ENCODE measurements around the gene PLAC8.
"Not testable (repeated sequence)": the region's sequence is repeated elsewhere in the genome, so short reads cannot be mapped to it uniquely, and the experiment has no call there.

The PLAC8 gene

DNA sequence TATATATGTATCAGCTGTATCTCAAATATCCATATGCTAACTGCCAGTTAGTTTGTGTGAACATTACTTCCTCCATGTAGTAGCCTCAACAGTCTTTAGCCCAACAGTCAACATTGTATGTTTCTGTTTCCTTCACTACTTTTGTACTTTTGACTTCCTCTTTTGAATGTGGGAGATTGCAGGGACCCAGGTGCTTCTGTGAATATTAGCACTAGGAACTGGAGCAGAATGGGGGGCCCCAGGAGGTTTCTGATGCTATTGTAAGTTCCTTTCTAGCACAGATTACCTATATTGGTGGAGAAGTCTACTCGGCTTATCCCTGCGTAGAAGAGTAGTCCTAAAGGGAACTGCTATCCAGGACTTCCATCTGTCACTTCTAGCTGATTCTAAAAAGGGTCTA is 2.3 kb downstream of the PLAC8 start:
- DNase-seq (ENCODE audit: low spot score), result no peak

- DNase-seq (ENCODE audit: low spot score), result not testable (repeated sequence)
Measured at GRCh38 chr4:83111751-83112141, 2.8 kb downstream of the PLAC8 start.

DNA sequence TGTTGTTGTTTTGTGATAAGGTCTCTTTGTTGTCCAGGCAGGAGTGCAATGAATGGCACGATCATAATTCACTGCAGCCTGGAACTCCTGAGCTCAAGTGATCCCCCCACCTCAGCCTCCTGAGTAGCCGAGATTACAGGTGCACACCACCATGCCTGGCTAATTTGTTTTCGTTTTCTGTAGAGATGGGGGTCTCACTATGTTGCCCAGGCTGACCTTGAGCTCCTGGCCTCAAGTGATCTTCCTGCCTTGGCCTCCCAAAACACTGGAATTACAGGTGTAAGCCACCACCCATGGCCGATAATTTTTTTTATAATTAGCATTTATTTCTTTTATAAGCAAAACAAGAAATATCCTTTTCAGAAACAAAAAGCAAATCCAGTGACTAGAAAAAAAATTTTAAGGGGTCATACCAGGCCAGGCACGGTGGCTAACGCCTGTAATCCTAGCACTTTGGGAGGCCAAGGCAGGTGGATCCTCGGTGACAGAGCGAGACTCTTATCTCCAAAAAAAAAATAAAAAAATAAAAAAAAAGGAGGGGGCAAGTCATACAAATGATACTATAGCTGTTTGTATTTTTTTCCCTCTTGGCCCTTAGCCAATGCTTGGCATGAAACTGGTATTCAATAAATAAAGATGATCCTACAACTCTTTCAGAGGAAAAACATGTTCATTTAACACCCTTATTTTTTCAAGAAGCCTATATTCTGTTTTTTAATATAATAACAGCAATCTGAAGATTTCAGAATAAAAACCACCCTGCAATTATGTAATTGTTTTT is 3.4 kb downstream of the PLAC8 start:
- DNase-seq (ENCODE audit: low spot score), result no peak

DNA sequence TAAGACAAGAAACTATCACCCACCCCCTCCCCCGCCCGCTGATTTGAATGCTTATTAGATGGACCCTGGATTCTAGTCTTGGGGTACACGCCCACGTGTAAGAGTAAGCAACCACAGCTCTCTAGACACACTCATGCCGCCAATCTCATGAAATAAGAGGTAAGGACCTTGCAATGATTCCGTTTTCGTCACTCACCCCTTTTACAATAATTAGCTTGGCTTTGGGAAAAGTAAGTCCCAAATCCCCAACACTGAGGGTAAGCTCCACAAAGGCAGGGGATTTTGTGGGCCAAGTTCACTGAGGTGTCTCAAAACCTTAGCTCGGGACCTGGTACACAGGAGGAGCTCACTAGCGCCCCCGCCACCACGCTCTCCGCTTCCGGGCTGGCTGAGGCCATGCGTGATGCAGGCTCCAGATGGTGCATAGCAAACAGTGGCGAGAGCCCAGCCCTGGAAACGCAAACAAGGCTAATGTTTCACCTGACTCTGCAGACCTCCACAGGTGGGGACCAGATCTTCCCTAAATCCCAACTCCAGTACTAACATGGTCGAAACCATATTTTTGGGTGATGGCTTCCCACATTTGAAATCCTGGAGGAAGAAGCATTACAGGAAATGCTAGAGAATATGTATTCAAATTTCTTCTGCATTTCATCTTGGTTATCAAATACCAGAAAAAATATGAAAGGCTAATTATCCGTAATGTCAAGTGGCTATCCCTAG is 4.1 kb downstream of the PLAC8 start:
- peak; percentile 85 for DNase-seq (ENCODE audit: low spot score)

DNA sequence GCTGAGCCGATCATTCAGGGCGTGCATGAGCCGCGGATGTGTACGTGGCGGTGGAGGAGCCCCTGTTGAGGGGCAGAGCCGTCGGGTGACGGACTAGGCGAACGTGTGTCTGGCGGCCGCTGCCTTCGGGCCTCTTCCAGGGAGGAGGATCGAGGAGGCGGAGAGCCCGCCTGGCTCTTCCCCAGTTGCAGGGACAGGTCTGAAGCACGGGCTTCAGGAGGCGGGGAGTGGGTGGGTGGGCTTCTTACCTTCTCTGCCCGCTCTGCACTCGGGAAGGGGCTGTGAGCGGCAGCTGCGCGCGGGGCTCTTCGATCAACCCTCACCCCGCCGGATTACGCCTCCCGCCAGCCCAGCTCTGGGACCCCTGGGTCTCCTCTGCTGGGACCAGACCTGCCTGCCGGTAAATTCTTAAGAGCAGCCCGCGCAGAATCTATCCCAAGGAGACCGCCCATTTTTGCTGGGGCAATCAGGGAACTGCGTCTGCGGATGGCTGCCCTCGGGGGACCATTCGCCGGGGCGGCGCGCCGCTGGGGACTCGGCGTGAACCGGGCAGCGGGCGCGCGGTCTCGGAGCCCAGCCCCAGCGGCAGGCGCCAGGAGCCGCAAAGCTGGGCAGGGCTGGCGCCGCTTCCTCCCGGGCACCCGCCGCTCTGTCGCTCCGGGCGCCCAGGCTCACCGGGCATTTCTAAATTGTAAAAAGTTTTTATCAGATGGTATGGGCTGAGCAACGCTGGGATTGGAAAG is 4.9 kb downstream of the PLAC8 start:
- DNase-seq (ENCODE audit: low spot score), result peak; percentile 71

DNA sequence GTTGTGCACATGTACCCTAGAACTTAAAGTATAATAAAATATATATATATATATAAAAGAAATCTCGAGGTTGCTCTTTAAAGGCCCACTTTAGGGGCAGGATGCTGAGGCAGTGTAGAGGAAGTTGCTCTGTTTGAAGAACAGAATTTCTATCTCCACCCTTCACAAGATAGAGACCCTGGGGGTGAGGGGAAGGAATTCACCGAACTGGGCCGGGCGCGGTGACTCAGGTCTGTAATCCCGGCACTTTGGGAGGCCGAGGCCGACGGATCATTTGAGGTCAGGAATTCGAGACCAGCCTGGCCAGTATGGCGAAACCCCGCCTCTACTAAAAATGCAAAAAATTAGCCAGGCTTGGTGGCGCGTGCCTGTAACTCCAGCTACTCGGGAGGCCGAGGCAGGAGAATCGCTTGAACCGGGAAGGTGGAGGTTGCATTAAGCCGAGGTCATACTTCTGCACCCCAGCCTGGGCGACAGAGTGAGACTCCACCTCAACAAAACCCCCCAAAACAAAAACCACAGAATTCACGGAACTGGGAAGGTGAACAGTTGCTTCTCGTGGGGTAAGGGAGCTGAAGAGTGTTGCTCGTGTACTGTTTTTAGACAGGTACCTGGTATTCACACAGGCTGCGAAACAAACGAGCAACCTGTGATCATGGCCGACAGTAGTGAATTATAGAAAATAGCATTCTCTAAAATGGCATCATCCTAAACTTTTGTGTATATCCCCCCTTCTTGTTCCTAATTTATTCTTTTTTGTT is 6.2 kb downstream of the PLAC8 start:
- DNase-seq (ENCODE audit: low spot score), result no peak

DNA sequence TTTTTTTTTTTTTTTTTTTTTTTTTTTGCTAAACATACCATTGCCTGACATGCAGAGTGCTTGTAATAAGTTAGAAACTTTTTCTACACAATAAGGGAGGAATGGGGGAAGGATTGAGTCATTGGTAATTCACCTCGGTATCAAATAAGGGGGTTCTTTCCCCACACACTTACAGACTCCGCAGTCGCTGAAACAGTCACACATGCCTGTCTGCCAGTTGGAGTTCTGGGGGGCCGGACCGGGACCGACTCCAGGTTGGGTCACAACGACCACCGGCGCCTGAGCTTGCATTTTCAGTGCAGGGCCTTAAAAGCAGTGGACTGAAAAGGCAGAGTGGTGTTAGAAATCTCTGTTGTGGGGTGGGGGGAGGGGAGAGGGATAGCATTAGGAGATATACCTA is 6.9 kb downstream of the PLAC8 start:
- no peak for DNase-seq (ENCODE audit: low spot score)

DNA sequence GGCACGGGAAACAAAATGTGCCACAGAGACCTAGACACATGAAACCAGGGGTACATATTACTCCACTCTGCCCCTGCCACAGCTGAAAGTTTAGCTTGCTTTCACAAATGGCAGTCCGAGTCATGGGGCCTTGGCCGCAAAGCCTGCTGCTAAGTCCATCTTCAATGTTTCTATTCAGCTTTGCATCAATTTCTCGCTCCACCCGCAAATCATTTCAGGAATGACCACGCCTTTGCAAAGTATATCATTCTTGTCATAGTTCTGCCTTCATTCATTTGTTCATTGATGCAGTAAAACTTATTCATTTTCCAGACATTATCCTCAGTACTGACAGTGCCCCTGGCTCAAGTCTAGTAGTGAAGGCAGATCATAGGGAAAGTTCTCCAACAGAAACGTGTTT is 9.5 kb downstream of the PLAC8 start:
- DNase-seq (ENCODE audit: low spot score), result no peak

DNA sequence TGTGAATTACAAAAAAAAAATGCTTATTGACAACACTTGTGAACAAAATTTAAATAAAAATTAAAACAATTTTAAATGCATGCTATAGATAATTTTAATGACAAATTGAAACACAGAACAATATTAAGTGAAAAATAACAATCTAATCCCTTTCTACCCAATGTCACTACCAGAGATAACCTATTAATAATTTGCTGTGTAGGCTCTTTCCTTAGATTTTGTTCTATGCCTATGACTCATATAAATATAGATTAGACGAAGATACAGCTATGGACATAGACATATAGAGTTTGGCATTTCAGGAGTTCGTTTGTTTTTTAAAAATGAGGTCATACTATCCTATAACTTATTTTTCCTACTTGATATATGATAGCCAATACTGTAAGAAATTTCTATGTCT is 18.1 kb downstream of the PLAC8 start:
- DNase-seq (ENCODE audit: low spot score), result no peak

DNA sequence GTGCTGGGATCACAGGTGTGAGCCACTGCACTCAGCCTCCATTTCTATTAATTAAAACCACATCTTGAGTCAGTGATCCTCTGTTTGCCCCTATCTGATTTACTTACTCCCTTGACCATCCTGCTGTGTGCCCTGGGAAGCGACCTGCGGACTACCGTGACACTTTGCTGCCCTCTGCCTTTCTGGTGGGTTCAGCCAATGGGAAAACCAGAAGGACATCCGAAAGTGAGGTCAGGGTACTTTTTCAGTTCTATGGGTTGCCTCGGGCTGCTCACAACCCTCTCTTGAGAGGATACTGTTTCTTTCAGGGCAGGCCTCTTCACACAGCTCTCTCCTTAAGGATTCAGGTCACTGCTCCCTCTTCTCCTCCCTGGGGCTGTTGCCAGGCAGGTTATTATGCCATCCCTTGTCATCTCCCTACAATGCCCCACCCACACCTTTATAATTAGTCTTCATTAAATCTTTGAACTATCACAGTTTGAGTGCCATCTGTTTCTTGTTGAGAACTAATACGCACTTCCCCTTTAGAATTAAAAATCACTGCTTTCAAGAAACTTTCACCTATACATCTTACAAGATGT is 21.4 kb downstream of the PLAC8 start:
- peak; percentile 7 for DNase-seq (ENCODE audit: low spot score)

- DNase-seq (ENCODE audit: low spot score), result no peak
Measured at GRCh38 chr4:83089410-83090157, 24.9 kb downstream of the PLAC8 start.

- not testable (repeated sequence) for DNase-seq (ENCODE audit: low spot score)
Measured at GRCh38 chr4:83084956-83085355, 29.6 kb downstream of the PLAC8 start.

- no peak for DNase-seq (ENCODE audit: low spot score)
Measured at GRCh38 chr4:83083925-83084475, 30.5 kb downstream of the PLAC8 start.

DNA sequence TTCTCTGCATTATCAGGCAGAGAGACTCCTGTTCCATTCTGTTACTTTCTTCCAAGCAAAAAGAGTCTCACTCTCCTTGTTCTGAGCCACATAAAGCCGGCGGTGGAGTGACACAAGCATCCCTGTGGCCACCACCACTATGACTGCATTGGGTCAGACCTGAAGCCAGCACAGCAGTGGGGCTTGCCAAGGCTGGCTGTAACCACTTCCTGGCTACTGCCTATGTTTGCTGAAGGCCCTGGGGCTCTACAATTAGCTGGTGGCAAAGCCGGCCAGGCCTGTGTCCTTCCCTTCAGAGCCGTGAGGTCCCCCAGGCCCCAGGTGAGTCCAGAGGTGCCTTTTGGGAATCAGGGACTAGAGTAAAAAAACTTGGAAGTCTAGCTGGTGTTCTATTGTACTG is 31.8 kb downstream of the PLAC8 start:
- DNase-seq (ENCODE audit: low spot score), result no peak

GRCh38 chr4:83080561-83080960 is 34.0 kb downstream of the PLAC8 start:
- DNase-seq (ENCODE audit: low spot score), result no peak

- DNase-seq (ENCODE audit: low spot score), result peak; percentile 65
Measured at GRCh38 chr4:83075311-83076095, 39.0 kb downstream of the PLAC8 start.

DNA sequence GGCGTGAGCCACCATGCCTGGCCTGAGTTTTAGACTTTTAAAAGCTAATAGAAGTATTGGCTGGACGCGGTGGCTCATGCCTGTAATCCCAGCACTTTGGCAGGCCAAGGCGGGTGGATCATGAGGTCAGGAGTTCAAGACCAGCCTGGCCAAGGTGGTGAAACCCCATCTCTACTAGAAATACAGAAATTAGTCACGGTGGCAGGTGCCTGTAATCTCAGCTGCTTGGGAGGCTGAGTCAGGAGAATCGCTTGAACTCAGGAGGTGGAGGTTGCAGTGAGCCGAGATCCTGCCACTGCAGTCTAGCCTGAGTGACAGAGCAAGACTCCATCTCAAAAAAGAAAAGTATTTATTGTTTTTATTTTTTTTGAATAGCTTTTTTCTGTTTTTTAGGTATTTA is 39.7 kb downstream of the PLAC8 start:
- DNase-seq (ENCODE audit: low spot score), result not testable (repeated sequence)

DNA sequence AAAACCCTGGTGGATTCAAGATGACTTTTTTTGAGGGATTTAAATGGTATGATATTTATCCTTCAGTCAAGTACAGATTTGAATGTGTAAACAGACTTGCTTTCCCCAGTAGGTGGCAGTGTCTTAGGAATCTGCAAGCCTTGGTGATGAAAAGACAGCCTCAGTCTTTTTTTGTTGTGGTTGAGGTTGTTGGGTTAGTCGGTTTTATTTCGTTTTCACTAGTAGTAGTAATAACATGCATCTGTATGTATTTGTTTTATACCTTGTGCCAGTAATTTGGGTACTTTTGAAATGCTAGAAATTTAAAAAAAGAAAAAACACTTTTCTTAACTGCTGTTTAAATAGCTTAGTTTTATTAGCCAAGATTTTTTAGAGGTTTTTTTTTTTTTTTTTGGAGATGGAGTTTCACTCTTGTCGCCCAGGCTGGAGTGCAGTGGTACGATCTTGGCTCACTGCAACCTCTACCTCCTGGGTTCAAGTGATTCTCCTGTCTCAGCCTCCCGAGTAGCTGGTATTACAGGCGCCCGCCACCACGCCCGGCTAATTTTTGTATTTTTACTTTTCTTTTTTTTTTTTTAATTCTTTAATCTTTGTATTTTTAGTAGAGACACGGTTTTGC is 40.3 kb downstream of the PLAC8 start:
- DNase-seq (ENCODE audit: low spot score), result peak; percentile 72

DNA sequence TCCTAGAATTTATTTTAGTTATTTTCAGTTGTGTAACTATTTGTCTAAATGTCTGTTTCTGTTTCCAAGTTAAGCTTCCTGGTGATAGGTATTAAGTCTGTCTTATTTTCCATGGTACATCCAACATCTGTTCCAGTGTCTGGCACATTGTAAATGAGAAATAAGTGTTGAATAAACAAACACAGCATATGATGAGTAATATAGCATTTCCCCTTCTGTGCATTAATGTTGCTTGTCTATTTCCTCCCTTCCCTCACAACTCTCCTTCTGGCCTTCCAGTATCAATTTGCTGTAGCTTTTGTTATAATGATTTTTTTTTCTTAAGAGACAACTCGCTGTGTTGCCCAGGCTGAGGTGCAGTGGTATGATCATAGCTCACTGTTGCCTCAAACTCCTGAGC is 43.4 kb downstream of the PLAC8 start:
- DNase-seq (ENCODE audit: low spot score), result no peak
